Nephron (organoid): ENCODE data around the gene ZNF775.

Source experiments
- H3K27ac Mint-ChIP-seq, 3 experiments: 2 replicates each; pipeline ENCODE4 v1.8.0; 2020; ENCODE audit warnings: mixed read lengths in 3 of 3, mild to moderate bottlenecking in 2 of 3, moderate library complexity in 1 of 3
- H3K27me3 Mint-ChIP-seq: 2 replicates; pipeline ENCODE4 v1.8.0; 2021; ENCODE audit warnings: low read depth, mild to moderate bottlenecking, moderate library complexity, mixed read lengths
- H3K36me3 Mint-ChIP-seq: 2 replicates; pipeline ENCODE4 v1.8.0; 2020; ENCODE audit warnings: low read depth, mixed read lengths
- H3K4me1 Mint-ChIP-seq: 2 replicates; pipeline ENCODE4 v1.8.0; 2020; ENCODE audit warnings: mixed read lengths
- H3K4me3 Mint-ChIP-seq, 3 experiments: 2 replicates each; pipeline ENCODE4 v1.8.0; 2020; ENCODE audit warnings: mild to moderate bottlenecking in 3 of 3, mixed read lengths in 3 of 3, moderate library complexity in 2 of 3
- H3K9me3 Mint-ChIP-seq: 2 replicates; pipeline ENCODE4 v1.8.0; 2020; ENCODE audit warnings: mixed read lengths
- CTCF ChIP-seq, 3 experiments: fragments of 200-600 bp; sonication (generic); IDR thresholded peaks; one replicate each; pipeline ENCODE4 v1.5.0; 2021; ENCODE audit warnings: antibody characterized with exemption in 3 of 3; ENCODE audit not compliant: unreplicated experiment in 3 of 3

Gene ZNF775

GRCh38 chr7:150367677-150368095, 11.4 kb upstream of the ZNF775 start:
- H3K4me1 Mint-ChIP-seq, result peaks cover 58% of the 10 kb centered on the region

GRCh38 chr7:150368096-150368883, 10.8 kb upstream of the ZNF775 start, which contains the start of gene REPIN1:
Gene REPIN1, plus strand, starts transcription at chr7:150368822. Its CDS starts 890 bp downstream, at chr7:150369712.
- H3K27me3 Mint-ChIP-seq, result no peaks in the 10 kb centered on the region
- H3K4me1 Mint-ChIP-seq, result peaks cover 58% of the 10 kb centered on the region
- peak within 1 kb of the TSS; percentile 97 to 99 (median 99) for H3K4me3 Mint-ChIP-seq
- no peak for TF ChIP-seq CTCF (IDR thresholded peaks at IDR 0.05; ENCODE audit: unreplicated experiment in 3 of 3)
- H3K36me3 Mint-ChIP-seq, result peaks cover 15% of the 10 kb centered on the region
- peak within 1 kb of the TSS; percentile 96 to 99 (median 99) for H3K27ac Mint-ChIP-seq
- no peaks in the 10 kb centered on the region for H3K9me3 Mint-ChIP-seq

More at GRCh38 chr7:150367677-150368095, 11.4 kb upstream of the ZNF775 start:
- Mint-ChIP-seq H3K4me3 (peak overlapping the region; percentile 86 to 94 (median 92)), H3K9me3 (no peaks in the 10 kb centered on the region), H3K27ac (peak overlapping the region; percentile 93 to 99 (median 99)), H3K36me3 (peaks cover 9% of the 10 kb centered on the region), H3K27me3 (no peaks in the 10 kb centered on the region)
- TF ChIP-seq CTCF (IDR thresholded peaks at IDR 0.05; ENCODE audit: unreplicated experiment in 3 of 3), result no peak

GRCh38 chr7:150368884-150369747, 10.0 kb upstream of the ZNF775 start:
- no peak for TF ChIP-seq CTCF (IDR thresholded peaks at IDR 0.05; ENCODE audit: unreplicated experiment in 3 of 3)
- peaks cover 57% of the 10 kb centered on the region for H3K4me1 Mint-ChIP-seq
- peak overlapping the region; percentile 96 to 99 (median 99) for H3K27ac Mint-ChIP-seq
- H3K9me3 Mint-ChIP-seq, result no peaks in the 10 kb centered on the region
- H3K4me3 Mint-ChIP-seq, result peak overlapping the region; percentile 97 to 99 (median 99)
- H3K27me3 Mint-ChIP-seq, result no peaks in the 10 kb centered on the region
- H3K36me3 Mint-ChIP-seq, result peaks cover 23% of the 10 kb centered on the region

- Mint-ChIP-seq H3K4me3 (peak overlapping the region; percentile 97 to 99 (median 99)), H3K9me3 (no peaks in the 10 kb centered on the region), H3K36me3 (peaks cover 28% of the 10 kb centered on the region), H3K27me3 (no peaks in the 10 kb centered on the region), H3K4me1 (peaks cover 60% of the 10 kb centered on the region), H3K27ac (peak overlapping the region; percentile 96 to 99 (median 99))
- TF ChIP-seq CTCF (IDR thresholded peaks at IDR 0.05; ENCODE audit: unreplicated experiment in 3 of 3), result no peak
Measured at GRCh38 chr7:150369748-150370501, 9.2 kb upstream of the ZNF775 start.

- no peak for TF ChIP-seq CTCF (IDR thresholded peaks at IDR 0.05; ENCODE audit: unreplicated experiment in 3 of 3)
- Mint-ChIP-seq H3K36me3 (peaks cover 29% of the 10 kb centered on the region), H3K9me3 (no peaks in the 10 kb centered on the region), H3K4me1 (peaks cover 60% of the 10 kb centered on the region), H3K27me3 (no peaks in the 10 kb centered on the region), H3K4me3 (peak overlapping the region; percentile 97 to 99 (median 99)), H3K27ac (peak overlapping the region; percentile 96 to 99 (median 99))
Measured at GRCh38 chr7:150370612-150371071, 8.5 kb upstream of the ZNF775 start.
